Body of pancreas (tissue), 4 donors: ENCODE data around the gene FOXP1. TPM values are rescaled to one million over a fixed set of nuclear protein-coding genes. Genes with fewer than 3 reads are reported as not detected.

Source experiments
- ATAC-seq: fragments of 150-250 bp; one replicate; pipeline ENCODE4 v1.9.1; 2016
- DNase-seq, 4 donors: peaks; one replicate each; pipeline ENCODE4 v3.0.0-alpha.2; 2019
- H3K27ac ChIP-seq, 4 donors: fragments of 200-600 bp; sonication (generic); 1 replicate in 3 of 4; 2 replicates in 1 of 4; pipeline versions ENCODE4 v1.5.1 to v1.6.1; 2016 to 2019; ENCODE audit warnings: mild to moderate bottlenecking in 1 of 4, mixed read lengths in 1 of 4, moderate library complexity in 1 of 4
- H3K27me3 ChIP-seq, 2 donors: fragments of 200-600 bp; sonication (generic); one replicate each; pipeline ENCODE4 v1.6.0; 2016; ENCODE audit warnings: mild to moderate bottlenecking in 1 of 2
- H3K36me3 ChIP-seq, 2 donors: fragments of 200-600 bp; sonication (generic); replicated peaks in 1 of 2; 2 replicates each; pipeline ENCODE4 v1.5.1; 2016; ENCODE audit warnings: low read depth in 2 of 2; ENCODE audit not compliant: insufficient read depth in 1 of 2
- H3K4me1 ChIP-seq: fragments of 200-600 bp; sonication (generic); one replicate; pipeline ENCODE4 v1.6.0; 2016
- H3K4me3 ChIP-seq, 2 donors: fragments of 200-600 bp; sonication (generic); 1 replicate in 1 of 2; 2 replicates in 1 of 2; pipeline ENCODE4 v1.5.1; 2016 to 2019
- H3K9me3 ChIP-seq, 3 donors: fragments of 200-600 bp; sonication (generic); 1 replicate in 2 of 3; 2 replicates in 1 of 3; pipeline ENCODE4 v1.5.1; 2016
- CTCF ChIP-seq, 7 experiments: fragments of 450-650 bp in 4 of 7; fragments of 200-600 bp in 3 of 7; sonication (generic) in 3 of 7; IDR thresholded peaks; one replicate each; pipeline ENCODE4 v1.5.1; 2016 to 2019; ENCODE audit warnings: antibody characterized with exemption in 7 of 7
- POLR2A ChIP-seq, 3 donors: fragments of 450-650 bp; IDR thresholded peaks; one replicate each; pipeline ENCODE4 v1.6.1; 2016; ENCODE audit warnings: antibody characterized with exemption in 3 of 3, mild to moderate bottlenecking in 2 of 3
- WGBS, 2 donors: methylation state at CpG; one replicate each; pipeline ENCODE4 v1.1.5; 2017; 5-methylcytosine and 5-hydroxymethylcytosine counted together
- intact Hi-C: fragments of 100-400 bp; cut with DNase I; formaldehyde crosslinking; loops from one replicate; pipeline ENCODE4 v1.15.1; 2023
- total RNA-seq, 2 donors: library from RNA; depleted of rRNA; stranded (reverse); fragments of >200 nt; gene quantifications; one replicate each; pipeline ENCODE4 v1.1.0, GENCODE V29; 2016

The FOXP1 gene
- total RNA-seq, 2 donors from 2014 or later, result 85.7 to 86.1 TPM

DNA sequence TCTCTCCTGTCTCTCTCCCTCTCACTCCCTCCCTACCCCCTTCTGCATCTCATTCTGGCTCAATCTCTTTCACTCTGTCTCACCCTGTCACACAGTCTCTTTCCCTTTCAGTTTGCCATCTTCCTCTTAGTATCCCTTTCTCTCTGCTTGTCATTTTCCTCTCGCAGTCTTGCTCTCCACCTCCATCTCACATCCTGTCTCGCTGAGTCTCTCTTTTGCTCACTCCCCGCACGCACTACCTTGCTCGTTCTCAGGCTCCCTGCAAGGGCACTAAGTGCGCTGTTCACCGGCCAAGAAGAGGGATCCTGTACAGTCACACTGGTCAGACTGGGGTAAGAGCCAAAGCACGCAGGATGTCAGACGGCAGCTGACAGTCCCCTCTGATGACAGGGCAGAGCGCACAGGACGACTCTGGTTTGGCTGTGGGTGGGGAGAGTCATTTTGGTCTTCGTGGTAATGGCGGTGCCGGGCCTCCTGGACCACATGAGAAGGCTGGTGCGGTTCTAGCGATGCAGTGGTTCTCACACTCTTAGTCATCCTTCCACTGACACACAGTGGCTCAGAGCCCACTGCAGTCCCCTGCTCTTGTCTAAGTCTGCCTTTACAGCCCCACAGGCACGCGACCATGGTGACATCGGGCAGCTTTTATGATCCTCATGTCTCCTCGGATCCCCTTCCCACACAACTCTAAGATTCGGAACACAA, 356.8 kb downstream of the FOXP1 start:
- H3K36me3 ChIP-seq, result no peaks in the 10 kb centered on the region
- peaks cover 6% of the 10 kb centered on the region for H3K4me1 ChIP-seq
- no peaks in the 10 kb centered on the region for H3K27me3 ChIP-seq
- no peak for ATAC-seq
- WGBS, 2 donors, result 87 to 93% methylated on average over 16 to 21 of the region's 21 CpGs
- DNase-seq, result no peak
- intact Hi-C loops, result no loop called here
- H3K4me3 ChIP-seq, result no peak overlapping the region
- H3K9me3 ChIP-seq, result no peaks in the 10 kb centered on the region
- no peak overlapping the region for H3K27ac ChIP-seq
- TF ChIP-seq CTCF (IDR thresholded peaks at IDR 0.05) (no peak), POLR2A (IDR thresholded peaks at IDR 0.05) (no peak)

DNA sequence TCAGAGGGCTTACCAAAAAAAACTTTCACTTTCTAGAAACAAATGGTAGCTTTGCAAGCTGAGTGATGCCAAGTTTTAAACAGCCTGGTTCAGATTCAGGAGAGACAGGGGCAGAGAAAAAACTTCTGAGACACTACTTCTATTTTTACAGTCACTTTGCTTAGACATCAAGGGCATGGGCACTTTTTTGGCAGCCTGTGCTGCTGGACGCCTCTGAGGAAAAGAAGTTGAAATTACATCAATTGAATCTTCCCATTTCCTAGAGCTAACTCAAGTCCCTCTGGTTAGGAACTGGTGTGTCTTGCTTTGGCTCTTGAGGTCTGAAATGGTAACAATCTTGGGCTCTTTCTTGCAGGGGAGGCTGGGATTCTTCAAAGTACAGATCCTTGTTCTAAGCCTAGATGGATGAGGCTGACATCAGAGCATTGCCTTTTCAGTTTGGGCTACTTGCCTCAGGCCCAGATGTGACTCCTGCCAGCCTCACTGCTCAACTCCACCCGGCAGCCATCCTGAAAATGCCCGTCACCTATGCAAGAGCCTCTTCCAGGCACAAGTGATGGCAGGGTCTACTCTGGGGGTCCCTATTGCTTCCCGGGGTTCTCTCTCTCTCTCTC, 357.5 kb downstream of the FOXP1 start:
- ATAC-seq (no peak), DNase-seq (no peak)
- H3K9me3 ChIP-seq, result no peaks in the 10 kb centered on the region
- no peaks in the 10 kb centered on the region for H3K27me3 ChIP-seq
- WGBS, 2 donors, result 75 to 81% methylated on average over 4 of the region's 4 CpGs
- H3K4me1 ChIP-seq, result peaks cover 6% of the 10 kb centered on the region
- no peak overlapping the region for H3K27ac ChIP-seq
- H3K36me3 ChIP-seq, result no peaks in the 10 kb centered on the region
- intact Hi-C loops, result no loop called here
- no peak for TF ChIP-seq POLR2A (IDR thresholded peaks at IDR 0.05)
- no peak for TF ChIP-seq CTCF (IDR thresholded peaks at IDR 0.05)
- no peak overlapping the region for H3K4me3 ChIP-seq

- Histone ChIP-seq H3K36me3 (no peaks in the 10 kb centered on the region), H3K27me3 (no peaks in the 10 kb centered on the region), H3K9me3 (no peaks in the 10 kb centered on the region), H3K4me1 (peaks cover 6% of the 10 kb centered on the region), H3K27ac (no peak overlapping the region), H3K4me3 (no peak overlapping the region)
- 73 to 82% methylated on average over 7 of the region's 7 CpGs for WGBS, 2 donors
- intact Hi-C loops, result no loop called here
- TF ChIP-seq POLR2A (IDR thresholded peaks at IDR 0.05), result no peak
- no peak for TF ChIP-seq CTCF (IDR thresholded peaks at IDR 0.05)
- ATAC-seq, result no peak
- DNase-seq, result no peak
Measured at GRCh38 chr3:71225002-71225684, 358.4 kb downstream of the FOXP1 start.

GRCh38 chr3:71219744-71220638, 363.5 kb downstream of the FOXP1 start:
- ATAC-seq (no peak), DNase-seq (no peak)
- H3K36me3 ChIP-seq, result no peaks in the 10 kb centered on the region
- no peaks in the 10 kb centered on the region for H3K9me3 ChIP-seq
- WGBS, 2 donors, result 89 to 90% methylated on average over 7 of the region's 7 CpGs
- H3K27me3 ChIP-seq, result no peaks in the 10 kb centered on the region
- no peak for TF ChIP-seq CTCF (IDR thresholded peaks at IDR 0.05)
- no peak for TF ChIP-seq POLR2A (IDR thresholded peaks at IDR 0.05)
- intact Hi-C loops, result no loop called here
- H3K27ac ChIP-seq, result no peak overlapping the region
- H3K4me3 ChIP-seq, result no peak overlapping the region
- H3K4me1 ChIP-seq, result no peaks in the 10 kb centered on the region
